GM03348 (cell line): ENCODE data around the gene LHX4.

Source experiments
- DNase-seq: peaks from one replicate; pipeline ENCODE4 v3.0.0; 2012; ENCODE audit warnings: low spot score

The LHX4 gene

GRCh38 chr1:180243517-180244221 lies 13.6 kb downstream of the LHX4 start:
- DNase-seq, result no peak

GRCh38 chr1:180244840-180245239 lies 14.8 kb downstream of the LHX4 start:
- no peak for DNase-seq

GRCh38 chr1:180246579-180246978 lies 16.5 kb downstream of the LHX4 start:
- no peak for DNase-seq

- DNase-seq, result no peak
These were observed 17.0 kb downstream of the LHX4 start for GRCh38 chr1:180247061-180247460.

GRCh38 chr1:180247580-180247979 lies 17.5 kb downstream of the LHX4 start:
- no peak for DNase-seq

- DNase-seq, result no peak
These were observed 18.1 kb downstream of the LHX4 start for GRCh38 chr1:180248176-180248575.

- no peak for DNase-seq
These were observed 18.9 kb downstream of the LHX4 start for GRCh38 chr1:180248731-180249681.

- no peak for DNase-seq
These were observed 19.8 kb downstream of the LHX4 start for GRCh38 chr1:180249725-180250498.

GRCh38 chr1:180250499-180250770 lies 20.4 kb downstream of the LHX4 start:
- no peak for DNase-seq

- no peak for DNase-seq
These were observed 20.9 kb downstream of the LHX4 start for GRCh38 chr1:180250883-180251509.

- DNase-seq, result no peak
These were observed 21.7 kb downstream of the LHX4 start for GRCh38 chr1:180251526-180252305.

- DNase-seq, result peak; percentile 84
These were observed 22.8 kb downstream of the LHX4 start for GRCh38 chr1:180252638-180253536.

- DNase-seq, result no peak
These were observed 23.8 kb downstream of the LHX4 start for GRCh38 chr1:180253585-180254495.

GRCh38 chr1:180254496-180254819 lies 24.4 kb downstream of the LHX4 start:
- no peak for DNase-seq

- DNase-seq, result no peak
These were observed 24.8 kb downstream of the LHX4 start for GRCh38 chr1:180254854-180255253.

GRCh38 chr1:180255536-180256340 lies 25.7 kb downstream of the LHX4 start:
- no peak for DNase-seq

- no peak for DNase-seq
These were observed 26.4 kb downstream of the LHX4 start for GRCh38 chr1:180256341-180257027.

- DNase-seq, result no peak
These were observed 26.9 kb downstream of the LHX4 start for GRCh38 chr1:180257028-180257386.
